ENCODE measurements around the gene WSCD1. TPM values are rescaled to one million over a fixed set of nuclear protein-coding genes. Genes with fewer than 3 reads are reported as not detected.

The WSCD1 gene
- total RNA-seq, 4 donors from 2014 or later: 0.16 to 4.2 (median 3.0) TPM

DNA sequence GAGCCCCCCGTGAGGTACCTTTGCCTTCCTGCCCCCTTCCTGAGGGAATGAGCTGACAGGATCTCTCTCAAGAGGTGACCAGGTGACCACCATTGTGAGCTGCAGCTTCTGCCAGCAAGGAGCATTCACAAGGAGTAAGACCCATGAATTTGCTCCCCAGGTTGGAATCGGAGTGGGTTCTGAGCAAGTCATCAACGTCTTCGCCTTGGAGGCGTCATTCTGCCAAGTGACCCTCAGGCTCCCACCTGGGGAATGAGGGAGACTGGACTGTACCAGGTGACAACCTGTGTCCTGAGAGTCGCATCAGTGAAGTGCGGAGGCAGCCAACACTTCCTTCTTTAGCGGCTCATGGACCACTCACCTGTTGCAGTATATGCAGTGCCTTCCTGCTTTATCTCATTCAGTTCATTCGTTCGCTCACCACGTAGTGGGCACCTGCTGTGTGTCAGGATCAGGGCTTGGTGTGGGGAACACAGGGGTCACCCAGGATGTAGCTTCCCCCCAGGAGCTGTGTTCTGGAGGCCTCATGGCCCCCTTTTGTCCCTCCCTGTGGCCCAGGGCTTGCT lies 22.8 kb downstream of the WSCD1 start:
- TF ChIP-seq, protein P1, sequence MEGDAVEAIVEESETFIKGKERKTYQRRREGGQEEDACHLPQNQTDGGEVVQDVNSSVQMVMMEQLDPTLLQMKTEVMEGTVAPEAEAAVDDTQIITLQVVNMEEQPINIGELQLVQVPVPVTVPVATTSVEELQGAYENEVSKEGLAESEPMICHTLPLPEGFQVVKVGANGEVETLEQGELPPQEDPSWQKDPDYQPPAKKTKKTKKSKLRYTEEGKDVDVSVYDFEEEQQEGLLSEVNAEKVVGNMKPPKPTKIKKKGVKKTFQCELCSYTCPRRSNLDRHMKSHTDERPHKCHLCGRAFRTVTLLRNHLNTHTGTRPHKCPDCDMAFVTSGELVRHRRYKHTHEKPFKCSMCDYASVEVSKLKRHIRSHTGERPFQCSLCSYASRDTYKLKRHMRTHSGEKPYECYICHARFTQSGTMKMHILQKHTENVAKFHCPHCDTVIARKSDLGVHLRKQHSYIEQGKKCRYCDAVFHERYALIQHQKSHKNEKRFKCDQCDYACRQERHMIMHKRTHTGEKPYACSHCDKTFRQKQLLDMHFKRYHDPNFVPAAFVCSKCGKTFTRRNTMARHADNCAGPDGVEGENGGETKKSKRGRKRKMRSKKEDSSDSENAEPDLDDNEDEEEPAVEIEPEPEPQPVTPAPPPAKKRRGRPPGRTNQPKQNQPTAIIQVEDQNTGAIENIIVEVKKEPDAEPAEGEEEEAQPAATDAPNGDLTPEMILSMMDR (IDR thresholded peaks at IDR 0.05; ENCODE audit: low read depth): no peak

DNA sequence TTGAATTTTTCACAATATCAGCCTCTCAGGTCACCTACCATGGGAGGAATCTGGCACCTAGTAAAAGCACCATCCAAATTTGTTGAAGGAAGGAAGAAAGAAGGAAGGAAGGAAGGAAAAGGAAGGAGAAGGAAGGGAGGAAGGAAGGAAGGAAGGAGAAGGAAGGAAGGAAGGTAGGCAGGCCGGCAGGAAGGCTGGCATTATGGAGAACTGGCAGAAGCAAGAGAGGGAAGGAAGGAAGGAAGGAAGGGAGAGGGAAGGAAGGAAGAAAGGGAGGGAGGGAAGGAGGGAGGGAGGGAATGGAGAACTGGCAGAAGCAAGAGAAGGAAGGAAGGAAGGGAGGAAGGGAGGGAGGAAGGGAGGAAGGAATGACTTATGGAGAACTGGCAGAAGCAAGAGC lies 24.3 kb downstream of the WSCD1 start:
- TF ChIP-seq, protein P1 (IDR thresholded peaks at IDR 0.05; ENCODE audit: low read depth): no peak

DNA sequence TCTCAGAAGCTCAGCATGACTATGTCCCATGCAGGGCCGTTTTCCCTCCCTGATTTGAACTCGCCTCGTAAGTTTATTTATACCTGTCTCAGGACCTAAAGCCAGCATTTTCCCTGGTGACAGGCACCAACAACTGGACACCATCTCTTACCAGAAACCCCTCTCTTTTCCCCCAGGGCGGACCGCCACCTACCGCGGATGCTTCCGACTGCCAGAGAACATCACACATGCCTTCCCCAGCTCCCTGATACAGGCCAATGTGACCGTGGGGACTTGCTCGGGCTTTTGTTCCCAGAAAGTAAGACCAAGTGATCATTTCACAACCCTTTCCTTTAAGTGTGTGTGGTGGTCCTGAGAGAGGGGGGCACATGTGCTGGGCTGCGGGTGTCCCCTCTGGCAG lies 24.7 kb downstream of the WSCD1 start:
- TF ChIP-seq, protein P1 (IDR thresholded peaks at IDR 0.05; ENCODE audit: low read depth): no peak

DNA sequence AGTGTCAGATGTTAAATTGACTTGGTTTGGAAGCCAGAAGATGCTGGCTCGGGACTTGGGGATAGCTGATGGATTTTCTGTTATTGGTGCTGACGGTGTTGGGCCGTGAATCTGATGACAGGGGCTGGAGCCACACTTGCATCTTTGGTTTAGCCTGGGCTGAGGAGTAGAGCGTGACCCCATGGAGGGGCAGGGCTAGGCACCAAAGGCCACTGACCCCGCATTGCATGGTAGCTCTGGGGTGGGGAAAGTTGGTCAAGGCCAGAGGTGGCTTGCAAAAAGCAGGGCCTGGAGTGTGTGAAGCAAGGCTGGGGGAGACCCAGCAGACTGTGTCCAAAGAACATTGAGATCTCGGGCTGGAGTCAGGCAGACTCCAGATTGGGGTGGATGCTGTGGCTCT lies 25.3 kb downstream of the WSCD1 start:
- TF ChIP-seq, protein P1 (IDR thresholded peaks at IDR 0.05; ENCODE audit: low read depth): no peak

DNA sequence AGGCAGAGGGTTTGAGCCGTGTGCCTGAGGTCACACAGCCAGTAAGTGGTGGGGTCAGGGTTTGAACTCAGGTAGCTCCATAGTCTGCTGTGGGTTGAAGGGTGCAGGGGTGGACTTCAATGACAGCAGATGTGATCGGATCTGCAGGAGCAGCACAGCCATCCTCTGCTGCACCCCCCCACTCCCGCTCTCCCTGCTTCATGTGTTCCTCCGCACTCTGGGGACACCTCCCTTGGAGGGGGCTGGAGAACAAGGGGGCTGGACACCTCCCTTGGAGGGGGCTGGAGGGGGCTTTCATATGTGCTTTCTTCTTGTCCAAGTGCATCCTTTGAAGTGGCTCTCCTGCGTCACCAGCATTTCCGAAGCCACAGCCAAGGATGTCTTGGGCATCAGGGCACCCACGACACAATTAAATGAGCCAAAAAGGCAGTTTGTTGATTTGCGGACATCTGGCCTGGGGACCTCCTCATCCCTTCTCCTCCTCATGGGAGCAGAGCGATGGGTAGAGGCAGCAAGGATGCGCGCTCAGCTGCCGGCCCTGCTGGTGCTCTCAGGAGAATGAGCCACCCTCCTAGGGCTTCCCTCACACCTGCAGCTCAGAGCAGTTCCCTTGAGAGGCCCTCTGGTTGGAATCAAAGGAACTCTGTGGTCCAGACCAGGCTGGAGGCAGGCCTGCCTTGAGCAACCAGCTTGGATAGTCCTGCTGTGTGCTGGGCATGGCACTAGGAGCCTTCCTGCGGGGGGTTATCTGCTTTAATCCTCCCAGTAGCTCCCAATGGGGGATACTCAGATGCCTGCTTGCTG lies 26.2 kb downstream of the WSCD1 start:
- TF ChIP-seq, protein P1 (IDR thresholded peaks at IDR 0.05; ENCODE audit: low read depth): no peak

DNA sequence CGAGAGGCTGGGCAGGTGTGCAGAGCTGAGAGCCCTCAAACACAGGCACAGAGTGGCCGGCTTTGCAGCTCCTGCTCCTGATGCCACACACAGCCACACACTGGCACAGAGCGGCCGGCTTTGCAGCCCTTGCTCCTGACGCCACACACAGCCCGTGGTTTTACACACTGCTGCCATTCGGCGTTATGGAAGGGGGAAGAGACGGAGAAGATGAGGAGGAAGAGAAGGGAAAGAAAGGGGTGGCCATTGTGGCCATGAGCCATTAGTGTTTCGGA lies 26.8 kb downstream of the WSCD1 start:
- TF ChIP-seq, protein P1 (IDR thresholded peaks at IDR 0.05; ENCODE audit: low read depth): no peak

DNA sequence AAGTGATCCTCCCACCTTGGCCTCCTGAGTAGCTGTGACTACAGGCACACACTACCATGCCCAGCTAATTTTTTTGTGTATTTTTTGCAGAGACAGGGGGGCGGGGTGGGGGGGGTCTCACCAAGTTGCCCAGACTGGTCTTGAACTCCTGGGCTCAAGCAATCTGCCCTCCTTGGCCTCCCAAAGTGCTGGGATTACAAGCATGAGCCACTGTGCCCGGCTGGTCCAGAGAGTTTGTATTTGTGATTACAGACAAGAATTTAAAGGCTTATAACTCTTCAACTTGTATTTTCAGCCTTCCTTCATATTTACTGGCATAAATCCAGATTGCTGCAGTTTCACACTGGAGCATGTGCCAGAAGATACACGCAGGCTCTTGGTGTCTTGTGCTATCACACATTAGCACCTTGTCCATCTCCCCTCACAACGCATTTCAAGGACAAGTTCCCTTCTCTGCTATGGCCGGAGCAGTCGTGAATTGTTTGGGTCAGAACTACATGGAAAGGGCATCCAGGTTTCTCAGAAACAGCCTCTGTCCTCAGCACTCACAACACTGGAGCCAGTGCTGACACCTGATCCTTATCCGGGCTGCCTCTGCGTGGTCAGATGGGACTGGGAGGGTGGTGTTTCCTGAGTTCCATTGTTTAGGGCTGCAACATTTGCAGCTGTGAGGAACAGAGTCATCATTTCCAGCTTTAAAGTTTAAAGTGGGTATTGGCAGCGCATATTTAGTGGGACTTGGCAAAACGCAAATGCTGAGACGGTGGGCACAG lies 28.1 kb downstream of the WSCD1 start:
- TF ChIP-seq, protein P1 (IDR thresholded peaks at IDR 0.05; ENCODE audit: low read depth): no peak

All from subcutaneous adipose tissue (tissue), 4 donors.